Upper lobe of left lung (tissue), 4 donors: ENCODE measurements around the gene B9D1.

Source experiments
- POLR2A ChIP-seq, 4 donors: fragments of 450-650 bp; IDR thresholded peaks; one replicate each; pipeline ENCODE4 v1.5.1; 2016 to 2017; ENCODE audit warnings: antibody characterized with exemption in 4 of 4, mild to moderate bottlenecking in 2 of 4
- TF ChIP-seq, protein P1 (sequence below), 6 experiments: fragments of 450-650 bp in 4 of 6; fragments of 200-600 bp in 2 of 6; sonication (generic) in 2 of 6; IDR thresholded peaks; one replicate each; pipeline ENCODE4 v1.5.1; 2016 to 2019; ENCODE audit warnings: antibody characterized with exemption in 6 of 6

DNA sequence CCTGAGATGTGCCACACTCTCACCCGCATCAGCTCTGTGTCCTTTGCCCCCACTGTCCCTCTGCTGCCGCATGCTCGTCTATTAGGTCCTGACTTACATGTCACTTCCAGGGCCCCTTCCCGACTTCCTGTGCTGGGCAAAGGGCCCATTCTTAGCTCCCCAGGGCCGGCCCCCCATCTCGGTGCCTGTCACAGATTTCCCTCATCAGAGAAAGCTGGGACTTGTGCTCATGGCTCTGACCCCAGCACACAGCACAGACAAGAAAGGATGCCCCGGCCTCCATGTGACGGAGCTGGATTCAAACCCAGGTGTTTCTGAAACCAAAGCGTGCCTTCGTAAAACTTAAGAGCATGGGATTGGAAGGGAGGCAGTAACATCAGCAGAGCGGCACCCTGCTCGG is 9.9 kb upstream of the B9D1 start:
- TF ChIP-seq, protein P1, sequence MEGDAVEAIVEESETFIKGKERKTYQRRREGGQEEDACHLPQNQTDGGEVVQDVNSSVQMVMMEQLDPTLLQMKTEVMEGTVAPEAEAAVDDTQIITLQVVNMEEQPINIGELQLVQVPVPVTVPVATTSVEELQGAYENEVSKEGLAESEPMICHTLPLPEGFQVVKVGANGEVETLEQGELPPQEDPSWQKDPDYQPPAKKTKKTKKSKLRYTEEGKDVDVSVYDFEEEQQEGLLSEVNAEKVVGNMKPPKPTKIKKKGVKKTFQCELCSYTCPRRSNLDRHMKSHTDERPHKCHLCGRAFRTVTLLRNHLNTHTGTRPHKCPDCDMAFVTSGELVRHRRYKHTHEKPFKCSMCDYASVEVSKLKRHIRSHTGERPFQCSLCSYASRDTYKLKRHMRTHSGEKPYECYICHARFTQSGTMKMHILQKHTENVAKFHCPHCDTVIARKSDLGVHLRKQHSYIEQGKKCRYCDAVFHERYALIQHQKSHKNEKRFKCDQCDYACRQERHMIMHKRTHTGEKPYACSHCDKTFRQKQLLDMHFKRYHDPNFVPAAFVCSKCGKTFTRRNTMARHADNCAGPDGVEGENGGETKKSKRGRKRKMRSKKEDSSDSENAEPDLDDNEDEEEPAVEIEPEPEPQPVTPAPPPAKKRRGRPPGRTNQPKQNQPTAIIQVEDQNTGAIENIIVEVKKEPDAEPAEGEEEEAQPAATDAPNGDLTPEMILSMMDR (IDR thresholded peaks at IDR 0.05), result no peak
- no peak for TF ChIP-seq POLR2A (IDR thresholded peaks at IDR 0.05)
